ENCODE results near the gene B4GALNT3.
A peak's percentile ranks its signal among the peaks of the same experiment; 100 is the strongest.

Gene B4GALNT3

DNA sequence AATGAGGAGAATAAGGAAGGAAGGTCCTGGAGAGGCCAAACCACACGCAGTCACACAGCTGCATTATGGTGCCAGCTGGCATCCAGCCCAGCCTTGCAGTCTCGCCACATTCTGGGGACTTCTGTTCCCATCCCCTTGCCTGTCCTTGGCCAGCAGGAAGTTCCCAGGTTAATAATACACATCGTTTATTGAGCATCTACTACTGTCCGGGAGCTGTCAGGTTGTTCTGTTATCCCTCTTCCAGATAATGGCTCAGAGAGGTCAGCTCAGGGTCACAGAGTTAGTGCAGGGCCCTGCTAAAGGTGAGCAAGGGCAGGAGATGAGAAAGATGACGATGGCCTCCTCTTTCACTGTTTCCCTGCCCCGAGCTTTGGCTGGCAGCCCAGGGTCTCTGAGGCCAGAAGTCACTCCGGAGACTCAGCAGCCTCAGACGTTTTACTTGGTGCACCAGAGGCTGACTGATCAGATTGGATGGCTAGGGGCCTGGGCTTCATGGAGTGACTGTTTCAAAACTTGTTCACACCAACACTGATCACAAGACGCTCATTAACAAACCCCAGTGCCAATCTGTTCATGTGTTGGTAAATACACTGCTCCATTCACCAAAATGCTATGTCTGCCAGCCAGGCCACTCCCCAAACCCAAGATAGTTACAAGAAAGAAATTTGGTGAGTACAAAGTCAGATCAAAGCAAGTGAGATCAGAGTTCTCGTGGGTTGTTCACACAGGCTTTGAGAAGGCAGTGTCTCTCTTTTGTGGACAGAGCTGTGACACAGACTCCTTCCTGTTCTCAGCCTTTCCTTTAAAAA is 79.2 kb downstream of the B4GALNT3 start:
- DNase-seq (ENCODE audit: low read depth in 2 of 2) = no peak

DNA sequence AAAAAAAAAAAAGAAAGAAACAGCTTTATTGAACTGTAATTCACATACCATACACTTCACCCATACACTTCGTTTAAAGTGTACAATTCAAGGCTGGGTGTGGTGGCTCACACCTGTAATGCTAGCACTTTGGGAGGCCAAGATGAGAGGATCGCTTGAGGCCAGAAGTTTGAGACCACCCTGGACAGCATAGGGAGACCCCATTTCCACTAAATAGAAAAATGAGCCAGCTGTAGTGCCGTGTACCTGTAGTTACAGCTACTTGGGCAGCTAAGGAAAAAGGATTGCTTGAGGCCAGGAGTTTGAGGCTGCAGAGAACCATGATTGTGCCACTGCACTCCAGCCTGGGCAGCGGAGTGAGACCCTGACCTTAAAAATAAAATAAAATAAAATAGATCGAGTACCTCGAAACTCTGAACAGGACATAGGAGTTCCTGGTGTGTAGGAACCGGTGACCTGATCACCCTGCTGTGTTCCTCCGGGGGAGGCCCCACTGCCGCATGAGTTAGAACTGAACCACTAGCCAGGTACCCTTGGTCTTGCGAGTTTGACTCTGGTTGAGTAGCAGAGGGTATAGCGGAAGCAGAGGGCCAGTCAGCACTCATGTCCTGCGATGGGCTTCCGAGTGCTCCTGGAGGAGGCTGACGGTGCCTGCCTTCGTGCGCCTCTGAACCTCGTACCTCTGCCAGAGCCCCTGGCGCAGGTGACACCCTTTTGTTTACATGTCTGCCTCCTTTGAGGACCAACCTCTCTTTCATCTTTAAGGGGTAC is 80.0 kb downstream of the B4GALNT3 start:
- no peak for DNase-seq (ENCODE audit: low read depth in 2 of 2)

- no peak for DNase-seq (ENCODE audit: low read depth in 2 of 2)
Measured at GRCh38 chr12:541676-542324, 82.1 kb downstream of the B4GALNT3 start.

DNA sequence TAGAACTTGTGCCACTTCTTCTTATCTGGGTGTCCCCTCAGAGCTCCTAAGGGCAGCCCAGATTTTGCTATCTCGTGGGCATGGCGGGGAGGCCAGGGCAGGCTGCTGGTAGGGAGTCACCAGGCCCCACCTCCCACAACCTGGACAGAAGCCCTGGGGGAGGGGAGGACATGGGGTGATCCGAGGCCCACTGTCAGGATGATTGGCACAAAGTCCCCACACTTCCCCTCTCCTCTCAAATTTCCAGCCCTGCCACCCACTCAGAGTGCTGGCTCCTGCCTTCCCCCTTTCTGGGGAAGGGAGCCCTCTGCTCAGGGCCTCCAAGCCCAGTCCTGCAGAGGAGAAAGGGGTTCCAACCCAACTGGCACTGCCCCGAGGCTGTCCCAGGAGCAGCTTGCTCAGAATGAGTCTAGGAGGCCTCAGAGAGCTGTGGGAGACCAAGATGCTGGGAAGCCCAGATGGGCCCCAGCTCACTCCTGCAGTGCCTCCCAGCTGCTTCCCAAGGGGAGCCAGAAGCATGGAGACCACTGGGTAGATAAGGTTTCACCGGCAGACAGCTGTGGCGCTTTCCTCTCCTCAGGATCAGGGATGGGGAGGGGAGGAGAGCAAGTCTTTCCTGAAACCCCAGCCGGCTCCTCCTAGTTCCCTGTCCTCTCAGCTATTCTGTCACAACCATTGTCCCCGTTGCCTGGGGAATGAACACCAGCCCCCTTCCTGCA is 82.8 kb downstream of the B4GALNT3 start:
- DNase-seq (ENCODE audit: low read depth in 2 of 2) = no peak

- no peak for DNase-seq (ENCODE audit: low read depth in 2 of 2)
Measured at GRCh38 chr12:543114-543451, 83.3 kb downstream of the B4GALNT3 start.

DNA sequence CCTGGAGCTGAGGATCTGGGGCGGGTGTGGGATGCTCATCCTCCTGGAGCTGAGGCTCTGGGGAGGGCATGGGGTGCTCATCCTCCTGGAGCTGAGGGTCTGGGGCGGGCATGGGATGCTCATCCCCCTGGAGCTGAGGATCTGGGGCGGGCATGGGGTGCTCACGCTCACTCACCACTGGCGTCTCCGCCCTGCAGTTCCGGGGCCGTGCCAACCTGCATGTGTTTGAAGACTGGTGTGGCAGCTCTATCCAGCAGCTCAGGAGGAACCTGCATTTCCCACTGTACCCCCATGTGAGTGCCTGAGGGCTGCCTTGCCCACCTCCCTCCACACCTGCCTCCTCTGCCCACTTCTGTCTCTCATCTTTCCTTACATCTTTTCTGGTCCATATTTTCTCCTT is 84.4 kb downstream of the B4GALNT3 start:
- DNase-seq (ENCODE audit: low read depth in 2 of 2) = no peak

GRCh38 chr12:544941-545635 is 85.3 kb downstream of the B4GALNT3 start:
- no peak for DNase-seq (ENCODE audit: low read depth in 2 of 2)

DNA sequence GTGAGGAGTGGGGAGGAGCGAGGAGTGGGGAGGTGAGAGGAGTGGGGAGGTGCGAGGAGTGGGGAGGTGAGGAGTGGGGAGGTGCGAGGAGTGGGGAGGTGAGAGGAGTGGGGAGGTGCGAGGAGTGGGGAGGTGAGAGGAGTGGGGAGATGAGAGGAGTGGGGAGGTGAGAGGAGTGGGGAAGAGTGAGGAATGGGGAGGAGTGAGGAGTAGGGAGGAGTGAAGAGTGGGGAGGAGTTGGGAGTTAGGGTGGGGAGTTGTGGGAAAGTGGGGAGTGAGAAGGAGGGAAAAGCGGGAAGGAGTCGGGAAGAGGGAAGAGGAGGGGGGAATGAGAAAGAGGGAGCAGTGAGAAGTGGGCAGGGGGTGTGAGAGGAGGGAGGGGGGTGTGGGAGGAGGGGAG is 86.1 kb downstream of the B4GALNT3 start:
- no peak for DNase-seq (ENCODE audit: low read depth in 2 of 2)

GRCh38 chr12:546265-546919 is 86.7 kb downstream of the B4GALNT3 start:
- no peak for DNase-seq (ENCODE audit: low read depth in 2 of 2)

GRCh38 chr12:546920-547845 is 87.4 kb downstream of the B4GALNT3 start:
- peak; percentile 25 to 60 for DNase-seq (ENCODE audit: low read depth in 2 of 2)

- no peak for DNase-seq (ENCODE audit: low read depth in 2 of 2)
Measured at GRCh38 chr12:547883-548470, 88.2 kb downstream of the B4GALNT3 start.

DNA sequence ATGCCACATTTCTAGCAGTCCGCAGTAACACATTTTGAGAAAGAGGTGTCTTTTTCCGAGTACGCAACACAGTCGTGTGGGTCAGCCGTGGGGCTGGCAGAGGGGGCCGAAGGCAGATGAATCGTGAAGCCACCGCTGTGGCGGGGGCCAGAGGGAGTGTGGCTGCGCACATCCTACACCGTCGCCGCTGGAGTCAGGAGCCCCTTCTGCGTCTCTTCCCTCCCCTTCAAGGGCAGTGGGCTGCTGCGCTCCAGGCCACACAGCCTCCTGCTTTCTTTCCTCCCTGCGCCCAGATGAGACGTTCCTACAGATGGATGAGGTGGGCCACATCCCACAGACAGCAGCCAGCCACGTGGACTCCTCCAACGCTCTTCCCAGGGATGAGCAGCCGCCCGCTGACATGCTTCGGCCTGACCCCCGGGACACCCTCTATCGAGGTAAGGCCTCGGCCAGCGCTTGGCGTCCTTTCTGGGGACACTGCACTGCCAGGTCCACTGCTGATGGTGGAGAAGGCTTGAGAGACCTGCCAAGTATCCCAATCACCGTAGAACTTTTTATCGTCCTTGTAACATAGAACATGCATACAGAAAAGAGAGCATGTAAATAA is 89.8 kb downstream of the B4GALNT3 start:
- DNase-seq (ENCODE audit: low read depth in 2 of 2) = no peak

- no peak for DNase-seq (ENCODE audit: low read depth in 2 of 2)
Measured at GRCh38 chr12:550473-551260, 90.9 kb downstream of the B4GALNT3 start.

DNA sequence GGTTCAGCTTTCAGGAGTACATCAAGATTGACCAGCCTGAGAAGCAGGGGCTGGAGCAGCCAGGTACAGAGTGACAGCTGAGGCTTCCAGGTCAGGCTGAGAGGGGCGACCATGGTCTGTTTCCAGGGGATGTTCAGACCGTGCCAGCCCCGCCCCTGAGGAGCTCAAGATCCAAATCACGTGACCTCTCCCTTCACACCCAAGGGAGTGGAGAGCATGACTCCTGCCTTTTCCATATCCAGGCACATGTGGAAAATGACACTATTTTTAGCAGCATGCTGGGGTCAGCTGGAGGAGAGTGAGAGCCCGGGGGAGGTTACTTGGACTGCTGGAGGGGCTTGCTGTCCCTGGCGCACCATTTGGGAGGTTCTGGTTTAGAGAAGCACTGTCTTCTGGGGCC is 92.7 kb downstream of the B4GALNT3 start:
- DNase-seq (ENCODE audit: low read depth in 2 of 2) = no peak

- DNase-seq (ENCODE audit: low read depth in 2 of 2) = no peak
Measured at GRCh38 chr12:553216-554000, 93.7 kb downstream of the B4GALNT3 start.

GRCh38 chr12:554001-554285 is 94.2 kb downstream of the B4GALNT3 start:
- DNase-seq (ENCODE audit: low read depth in 2 of 2) = no peak

- DNase-seq (ENCODE audit: low read depth in 2 of 2) = no peak
Measured at GRCh38 chr12:556498-556897, 96.8 kb downstream of the B4GALNT3 start.

DNA sequence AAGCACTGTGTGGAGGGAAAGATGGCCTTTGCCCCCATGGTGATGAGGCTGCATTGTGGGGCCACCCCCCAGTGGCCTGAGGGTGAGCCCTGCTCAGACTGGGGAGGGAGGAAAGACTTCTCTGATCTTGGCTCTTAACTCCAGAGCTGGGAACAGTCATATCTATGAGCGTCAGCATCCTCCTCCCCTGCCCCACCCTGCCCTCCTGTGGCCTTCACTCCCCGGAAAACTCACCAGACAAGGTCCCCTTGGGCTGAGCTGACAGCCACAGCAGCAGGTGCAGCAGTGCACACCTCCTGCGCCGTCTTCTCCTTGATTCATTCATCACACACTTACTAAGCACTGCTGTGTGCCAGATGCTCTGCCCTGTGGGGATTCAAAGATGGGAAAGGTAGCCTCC is 98.8 kb downstream of the B4GALNT3 start:
- DNase-seq (ENCODE audit: low read depth in 2 of 2) = no peak

All from stimulated activated CD4-positive, alpha-beta T cell treated with anti-CD3 and anti-CD28 coated beads, Interleukin-1b, Interleukin-23, amount 100 ng/mL, for 1 hour (primary cell).